ENCODE measurements around the gene NTRK3. TPM values are rescaled to one million over a fixed set of nuclear protein-coding genes. Genes with fewer than 3 reads are reported as not detected.

Gene NTRK3
- total and polyA plus RNA-seq, 2 of the 8 experiments (the other 6 are each of a cell fraction or from before 2014, with no cell fraction given): 4.5 to 6.8 TPM

- Histone ChIP-seq H2AFZ (ENCODE audit: low read length) (no peak overlapping the region), H3K79me1 (ENCODE audit: low read depth, low read length) (no peaks in the 10 kb centered on the region), H3K14ac (ENCODE audit: insufficient read length) (no peak overlapping the region), H3K23ac (ENCODE audit: insufficient read length) (no peak overlapping the region), H2AK5ac (ENCODE audit: low read depth, low read length) (no peak overlapping the region), H3K9ac (replicated peaks in 1 of 4; ENCODE audit: extremely low read depth in 1 of 4, low read depth in 3 of 4, low read length in 3 of 4) (no peak overlapping the region), H3K36me3 (ENCODE audit: control insufficient read depth in 2 of 4, insufficient read depth in 4 of 4, low read length in 3 of 4) (no peaks in the 10 kb centered on the region), H4K8ac (ENCODE audit: extremely low read depth, insufficient read depth, low read length) (no peak overlapping the region), H2BK20ac (ENCODE audit: low read length) (no peak overlapping the region), H3K4me3 (ENCODE audit: extremely low read depth in 1 of 4, insufficient read depth in 2 of 4, low read depth in 3 of 4, low read length in 4 of 4) (no peak overlapping the region), H3K27me3 (replicated peaks in 1 of 4; ENCODE audit: control insufficient read depth in 3 of 4, extremely low read depth in 1 of 4, insufficient read depth in 3 of 4, low read length in 3 of 4) (no peaks in the 10 kb centered on the region), H4K20me1 (replicated peaks in 1 of 2; ENCODE audit: control insufficient read depth in 1 of 2, insufficient read depth in 2 of 2, low read length in 2 of 2) (no peaks in the 10 kb centered on the region), H4K5ac (ENCODE audit: insufficient read length, low read depth, low read length) (no peak overlapping the region), H2BK5ac (ENCODE audit: low read depth, low read length) (no peak overlapping the region), H3K27ac (ENCODE audit: low read depth, low read length) (no peak overlapping the region), H3K56ac (replicated peaks; ENCODE audit: insufficient read length, low read depth, low read length) (no peak overlapping the region), H3K4ac (replicated peaks; ENCODE audit: insufficient read length, low read depth, low read length) (no peak overlapping the region), H3K79me2 (ENCODE audit: control insufficient read depth in 1 of 2, insufficient read depth in 2 of 2, low read length in 2 of 2) (no peaks in the 10 kb centered on the region), H3K23me2 (ENCODE audit: low read depth, low read length) (no peaks in the 10 kb centered on the region), H2BK15ac (ENCODE audit: low read length) (no peak overlapping the region), H4K91ac (replicated peaks; ENCODE audit: insufficient read length, low read length) (no peak overlapping the region), H2BK120ac (replicated peaks; ENCODE audit: low read depth, low read length) (no peak overlapping the region), H3K4me2 (ENCODE audit: insufficient read depth in 1 of 2, low read depth in 2 of 2, low read length in 2 of 2) (no peak overlapping the region), H3K9me3 (ENCODE audit: insufficient read depth in 2 of 2, low read depth in 1 of 2, low read length in 1 of 2) (no peaks in the 10 kb centered on the region), H2BK12ac (ENCODE audit: low read depth, low read length) (no peak overlapping the region), H3K4me1 (replicated peaks in 1 of 4; ENCODE audit: control insufficient read depth in 3 of 4, insufficient read depth in 4 of 4, low read length in 3 of 4) (no peaks in the 10 kb centered on the region), H3K18ac (ENCODE audit: extremely low read depth, low read length) (no peak overlapping the region)
- TF ChIP-seq EGR1 (IDR thresholded peaks at IDR 0.05; ENCODE audit: borderline replicate concordance, low read depth, low read length): no peak
- no peak for TF ChIP-seq CBX5 (IDR thresholded peaks at IDR 0.05; ENCODE audit: low read depth, low read length)
- no peak for TF ChIP-seq TCF12 (IDR thresholded peaks at IDR 0.05; ENCODE audit: low read depth, low read length)
- TF ChIP-seq SIX5 (IDR thresholded peaks at IDR 0.05; ENCODE audit: low read depth, low read length): no peak
- TF ChIP-seq KDM5A (IDR thresholded peaks at IDR 0.05; ENCODE audit: low read length): no peak
- TF ChIP-seq CTBP2 (IDR thresholded peaks at IDR 0.05; ENCODE audit: borderline replicate concordance, insufficient read depth, insufficient read length, low read length): no peak
- TF ChIP-seq YY1 (IDR thresholded peaks at IDR 0.05; ENCODE audit: low read depth, low read length): no peak
- no peak for TF ChIP-seq POU5F1 (IDR thresholded peaks at IDR 0.05; ENCODE audit: low read depth, low read length)
- 96% methylated on average over 1 of the region's 1 CpG; no CpG with 5 or more reads in 1 of the 2 experiments for WGBS, 2 experiments (ENCODE audit: extremely low coverage in 1 of 2, insufficient coverage in 1 of 2, insufficient read length in 1 of 2, insufficient replicate concordance in 2 of 2, low coverage in 1 of 2, low lambda C conversion rate in 2 of 2, missing lambda C conversion rate in 1 of 2)
- FAIRE-seq: no peak
- CTCF ChIA-PET (ENCODE audit: partially characterized antibody): interaction anchor here (0.6 to 2.0 kb wide), 22 partner anchors 9 to 655 kb away, joined by 3 to 7 read pairs (median 4); no protein-coding TSS in a partner anchor
- POLR2A ChIA-PET (ENCODE audit: partially characterized antibody): no interaction called here
- DNase-seq (ENCODE audit: low read depth in 1 of 2, low spot score in 2 of 2): no peak
Measured at GRCh38 chr15:88004399-88004798, 252.1 kb downstream of the NTRK3 start.
